IMR-90 (cell line): ENCODE measurements around the gene ADAMTSL1.

Source experiments
- CHD1 ChIP-seq: IDR thresholded peaks from 2 replicates; pipeline ENCODE4 v1.6.1; 2012; ENCODE audit warnings: low read depth, low read length, improper control_type of control experiment
- POLR2A ChIP-seq: IDR thresholded peaks from 2 replicates; pipeline ENCODE4 v1.6.1; 2012; ENCODE audit warnings: mild to moderate bottlenecking, low read depth, low read length
- RCOR1 ChIP-seq: IDR thresholded peaks from 2 replicates; pipeline ENCODE4 v1.6.1; 2012; ENCODE audit warnings: mild to moderate bottlenecking, low read length, improper control_type of control experiment; ENCODE audit not compliant: insufficient replicate concordance
- RFX5 ChIP-seq: IDR thresholded peaks from 2 replicates; pipeline ENCODE4 v1.8.0; 2012; ENCODE audit warnings: low read depth, mild to moderate bottlenecking, low read length, moderate library complexity
- TF ChIP-seq, protein P1 (sequence below): conservative IDR thresholded peaks from 2 replicates; pipeline ENCODE4 v1.5.1; 2012; ENCODE audit warnings: mild to moderate bottlenecking, low read depth, low read length, improper control_type of control experiment

DNA sequence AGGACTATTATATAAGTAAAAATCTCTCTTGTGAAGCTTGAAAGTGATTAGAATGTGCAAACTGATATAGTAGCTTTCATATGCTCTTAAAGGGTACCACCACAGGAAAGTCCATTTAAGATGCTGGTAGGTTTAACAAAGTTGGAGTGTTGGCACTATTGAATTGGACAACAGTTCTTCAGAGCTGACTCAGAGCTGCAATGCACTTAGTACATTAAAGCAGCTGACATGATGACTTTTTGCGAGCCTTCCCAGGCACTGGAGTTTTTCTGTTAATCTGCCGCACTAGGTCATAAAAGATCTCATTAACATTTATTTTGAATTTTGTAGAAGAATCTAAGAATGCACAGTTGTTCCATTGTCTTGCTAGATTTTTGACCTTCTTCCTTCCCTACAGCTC lies 243.8 kb downstream of the ADAMTSL1 start:
- TF ChIP-seq RFX5 (no peak), RCOR1 (no peak), POLR2A (no peak), CHD1 (no peak)
- TF ChIP-seq, protein P1, sequence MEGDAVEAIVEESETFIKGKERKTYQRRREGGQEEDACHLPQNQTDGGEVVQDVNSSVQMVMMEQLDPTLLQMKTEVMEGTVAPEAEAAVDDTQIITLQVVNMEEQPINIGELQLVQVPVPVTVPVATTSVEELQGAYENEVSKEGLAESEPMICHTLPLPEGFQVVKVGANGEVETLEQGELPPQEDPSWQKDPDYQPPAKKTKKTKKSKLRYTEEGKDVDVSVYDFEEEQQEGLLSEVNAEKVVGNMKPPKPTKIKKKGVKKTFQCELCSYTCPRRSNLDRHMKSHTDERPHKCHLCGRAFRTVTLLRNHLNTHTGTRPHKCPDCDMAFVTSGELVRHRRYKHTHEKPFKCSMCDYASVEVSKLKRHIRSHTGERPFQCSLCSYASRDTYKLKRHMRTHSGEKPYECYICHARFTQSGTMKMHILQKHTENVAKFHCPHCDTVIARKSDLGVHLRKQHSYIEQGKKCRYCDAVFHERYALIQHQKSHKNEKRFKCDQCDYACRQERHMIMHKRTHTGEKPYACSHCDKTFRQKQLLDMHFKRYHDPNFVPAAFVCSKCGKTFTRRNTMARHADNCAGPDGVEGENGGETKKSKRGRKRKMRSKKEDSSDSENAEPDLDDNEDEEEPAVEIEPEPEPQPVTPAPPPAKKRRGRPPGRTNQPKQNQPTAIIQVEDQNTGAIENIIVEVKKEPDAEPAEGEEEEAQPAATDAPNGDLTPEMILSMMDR: no peak
